K562 treated with DMSO at 1 percent for 12 hours (cell line): ENCODE measurements around the gene RPGRIP1L. TPM values are rescaled to one million over a fixed set of nuclear protein-coding genes. Genes with fewer than 3 reads are reported as not detected.

Experiments
- total RNA-seq: library from RNA; unstranded; fragments of 300-600 nt; gene quantifications from 2 replicates; pipeline ENCODE4 v1.2.3, GENCODE V29; 2022; ENCODE audit not compliant: insufficient read depth

RPGRIP1L gene
- total RNA-seq = 0.17 and 2.6 TPM in 2 replicates

GRCh38 chr16:53703590-53704444, at the start of gene RPGRIP1L, which contains the start of gene FTO:
Gene RPGRIP1L, minus strand, starts transcription at chr16:53703859. Its CDS starts 3,136 bp downstream, at chr16:53700723.
Gene FTO, plus strand, starts transcription at chr16:53704156.

Other genes starting within 250 kb of the RPGRIP1L start
- 7.0 and 13.1 TPM in 2 replicates for gene AKTIP, start 200.7 kb downstream of the RPGRIP1L start, total RNA-seq
- gene FTO, start 297 bp upstream of the RPGRIP1L start, total RNA-seq = 4.6 and 18.7 TPM in 2 replicates